Posterior vena cava (tissue), 2 donors: ENCODE data around the gene ARL4C. TPM values are rescaled to one million over a fixed set of nuclear protein-coding genes. Genes with fewer than 3 reads are reported as not detected.

Experiments used
- DNase-seq: peaks from one replicate; pipeline ENCODE4 v3.0.0-alpha.2; 2020; ENCODE audit warnings: low spot score
- intact Hi-C, 2 donors: fragments of 100-400 bp; cut with DNase I; formaldehyde crosslinking; loops; one replicate each; pipeline versions ENCODE4 v1.14.1 to v1.14.2; 2022 to 2023
- total RNA-seq, 2 donors: library from RNA; stranded (reverse); fragmentation: NEBNext Ultra II Directional; extraction: Animal tissue kit (Norgen Biotek cat#: 25700); gene quantifications; one replicate each; pipeline ENCODE4 v1.2.1, GENCODE V29; 2021
- donor health status: DM: yes; HTN: yes; CAD: no.
- donor health status: DM: yes; HTN: yes; CAD: no.

Gene ARL4C
- total RNA-seq, 2 donors from 2014 or later: 12.5 to 13.0 TPM

DNA sequence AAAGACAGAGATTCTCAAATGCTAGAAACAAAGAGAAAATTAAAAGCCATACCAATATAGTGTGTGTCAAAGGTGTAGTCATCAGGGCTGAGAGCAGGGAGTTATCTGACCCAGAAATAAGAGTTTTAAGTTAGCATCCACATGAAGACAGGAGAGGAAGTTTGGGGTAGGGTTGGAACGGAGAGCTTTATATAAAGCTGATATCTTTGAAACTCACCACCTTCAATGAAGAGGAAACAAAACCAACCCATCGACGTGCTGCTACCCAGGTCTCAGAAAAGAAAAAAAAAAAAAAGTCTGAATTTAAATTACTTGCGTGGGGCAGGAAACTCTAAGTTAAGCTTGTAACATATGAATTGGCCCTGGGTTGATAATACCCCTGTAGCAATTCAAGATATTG lies 42.4 kb downstream of the ARL4C start:
- DNase-seq: no peak
- intact Hi-C loops: no loop called here

DNA sequence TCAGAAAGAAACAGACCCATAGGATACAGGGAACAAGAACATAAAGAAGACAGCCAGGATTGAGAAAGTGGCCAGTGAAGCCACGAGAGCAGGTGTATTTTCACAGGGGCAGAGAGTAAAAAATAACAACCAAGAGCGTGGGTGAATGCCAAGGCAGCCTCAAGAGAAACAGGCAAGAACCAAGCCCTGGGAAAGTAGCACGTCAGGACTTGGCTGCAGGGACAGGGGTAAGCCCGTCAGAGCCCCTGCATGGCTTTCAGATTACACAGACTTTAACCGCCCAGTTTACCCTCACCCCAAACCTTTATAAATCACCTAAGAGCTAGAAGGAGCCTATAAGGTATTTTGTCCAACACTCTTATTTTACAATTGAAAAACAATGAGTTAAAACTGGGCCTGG lies 43.7 kb downstream of the ARL4C start:
- no peak for DNase-seq

DNA sequence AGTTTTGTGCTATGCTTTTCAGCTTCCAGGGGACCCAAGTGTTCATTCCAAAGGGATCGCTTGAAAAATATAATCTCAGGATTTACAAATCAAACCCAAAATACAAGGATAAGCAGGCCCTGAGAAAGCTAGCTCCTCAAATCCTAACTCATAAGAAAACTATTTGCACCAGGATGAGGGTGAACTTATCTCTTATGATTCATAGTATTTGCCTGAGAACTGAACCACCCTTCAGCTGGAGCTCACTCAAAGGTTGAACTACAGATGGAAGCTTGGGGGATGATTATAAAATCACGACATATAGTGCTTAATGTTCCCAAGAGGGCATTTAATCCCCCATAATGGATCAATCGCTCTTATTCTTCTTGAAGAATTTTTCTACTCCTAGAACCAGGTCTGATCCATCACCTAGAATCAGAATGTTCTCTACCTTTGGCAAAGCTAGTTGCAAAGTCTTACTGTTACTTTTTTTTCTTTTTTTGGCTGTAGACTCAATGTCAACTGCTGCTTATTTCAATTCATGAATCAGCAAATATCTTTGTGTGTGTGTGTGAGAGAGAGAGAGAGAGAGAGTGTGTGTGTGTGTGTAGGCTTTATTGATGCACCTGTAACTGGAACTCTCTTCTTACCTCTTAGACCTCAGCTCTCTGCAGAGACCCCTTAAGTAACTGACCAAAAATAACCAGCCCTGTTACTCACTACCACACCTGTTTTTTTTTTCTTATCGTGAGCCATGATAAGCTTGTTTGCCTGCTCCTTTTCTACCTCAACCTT lies 44.8 kb downstream of the ARL4C start:
- intact Hi-C loops: no loop called here
- DNase-seq: no peak

More for the DNA sequence above, 43.7 kb downstream of the ARL4C start:
- intact Hi-C loops: no loop called here

DNA sequence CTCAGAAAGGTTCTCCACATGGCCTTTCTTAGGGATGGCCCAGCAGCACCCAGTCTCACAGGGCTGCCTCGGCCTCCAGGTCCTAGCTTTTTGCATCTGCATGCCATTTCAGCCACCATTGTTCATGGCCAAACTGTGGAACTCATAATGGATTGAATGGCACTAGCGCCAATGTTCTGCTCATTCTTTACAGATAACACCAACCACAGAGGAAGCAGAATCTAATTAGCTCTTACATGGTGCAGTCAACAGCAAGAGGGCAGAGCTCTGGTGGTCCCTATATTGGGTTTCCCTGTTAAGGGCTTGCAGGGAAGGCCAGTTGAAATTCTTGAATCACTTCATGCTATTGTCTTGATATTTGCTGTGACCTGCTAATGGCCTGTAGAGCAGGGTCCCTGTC lies 45.6 kb downstream of the ARL4C start:
- no peak for DNase-seq
- intact Hi-C loops: no loop called here

DNA sequence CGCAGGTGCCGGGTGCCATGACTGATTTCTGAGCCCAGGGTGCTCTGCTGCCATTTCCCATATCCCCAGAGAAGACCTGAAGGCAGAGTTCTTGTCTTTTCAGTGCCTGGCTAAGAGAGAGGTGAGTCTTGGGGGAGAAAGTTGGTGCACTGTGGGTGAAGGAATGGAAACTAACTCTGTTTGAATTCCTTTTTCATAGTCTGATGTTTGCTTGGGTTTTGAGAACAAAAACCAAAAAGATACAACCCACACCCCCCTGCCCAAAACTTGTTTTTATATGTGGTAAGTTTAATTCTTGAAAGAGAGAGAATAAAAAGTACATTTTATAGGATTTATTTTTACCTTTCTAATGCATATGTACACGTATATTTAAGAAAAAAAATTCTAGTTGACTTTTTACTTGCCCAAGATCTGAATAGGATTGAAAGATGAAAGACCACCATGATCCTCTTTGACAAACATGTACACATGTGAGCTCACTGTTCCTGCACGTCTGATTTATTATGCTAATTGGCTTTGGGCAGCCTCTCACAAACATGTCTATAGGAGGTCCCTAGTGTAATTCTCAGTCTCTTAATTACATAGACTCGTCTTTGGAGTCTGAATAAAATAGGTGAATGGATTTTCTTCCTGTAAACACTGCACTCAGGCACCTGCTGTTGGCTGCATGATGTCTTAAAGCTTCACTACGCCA lies 46.3 kb downstream of the ARL4C start:
- DNase-seq: no peak
- intact Hi-C loops: no loop called here

DNA sequence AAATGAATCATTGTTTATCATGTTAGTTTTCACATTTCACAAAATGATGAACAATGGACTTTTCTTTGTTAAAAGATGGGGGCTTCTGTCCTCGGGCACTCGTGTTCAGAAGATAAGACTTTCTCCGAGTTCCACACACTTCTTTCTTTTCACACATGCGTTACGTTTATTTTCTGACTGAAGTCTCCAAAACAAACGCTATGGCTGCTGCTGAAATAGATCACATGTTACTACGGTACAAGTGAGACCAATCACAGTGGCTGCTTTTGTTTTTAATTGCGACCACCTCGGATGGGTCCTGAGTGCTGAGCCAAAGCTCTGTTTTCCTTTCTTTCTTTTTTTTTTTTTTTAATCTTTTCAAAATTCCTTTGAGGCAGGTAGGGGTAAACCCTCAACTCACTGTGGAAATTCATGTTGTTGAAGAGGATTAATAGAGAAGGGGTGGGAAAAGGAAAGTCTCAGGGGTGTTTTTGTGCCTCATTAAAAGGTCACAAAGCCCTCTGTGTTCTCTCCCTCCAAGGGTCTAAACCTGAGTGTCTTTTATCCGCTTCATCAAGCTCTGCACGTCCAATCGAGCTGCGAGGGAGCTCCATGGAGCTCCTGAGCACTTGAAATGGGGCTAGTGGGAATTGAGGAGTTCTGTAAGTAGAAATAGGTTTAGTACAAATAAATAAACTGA lies 48.2 kb downstream of the ARL4C start:
- DNase-seq: no peak

DNA sequence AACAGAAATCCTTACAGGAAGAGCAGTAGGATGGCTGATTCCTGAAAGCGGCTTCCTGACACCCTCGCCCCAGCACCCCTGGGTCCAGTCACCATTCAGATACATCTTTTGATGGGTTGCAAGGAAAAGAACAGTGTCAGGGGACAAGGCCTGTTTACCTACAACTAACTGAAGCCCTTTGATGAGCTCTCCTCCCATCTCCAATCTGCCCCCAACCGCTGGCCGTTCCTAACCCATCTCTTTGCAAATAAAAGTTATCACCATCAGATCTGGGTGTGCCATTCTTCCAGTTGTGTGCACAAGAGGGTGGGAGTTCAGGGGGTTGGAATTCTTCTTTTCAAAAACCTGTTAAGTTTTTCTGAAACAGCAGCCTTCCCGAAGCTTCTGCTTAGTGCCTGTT lies 48.9 kb downstream of the ARL4C start:
- intact Hi-C loops: loop anchor here in 1 of 2 donors (5.0 to 10.0 kb wide), 2 partner anchors 47 to 1624 kb away; partner anchors contain the start of gene ARL4C

More for the DNA sequence above, 48.2 kb downstream of the ARL4C start:
- intact Hi-C loops: loop anchor here in 1 of 2 donors (5.0 to 10.0 kb wide), 2 partner anchors 46 to 1624 kb away; partner anchors contain the start of gene ARL4C

DNA sequence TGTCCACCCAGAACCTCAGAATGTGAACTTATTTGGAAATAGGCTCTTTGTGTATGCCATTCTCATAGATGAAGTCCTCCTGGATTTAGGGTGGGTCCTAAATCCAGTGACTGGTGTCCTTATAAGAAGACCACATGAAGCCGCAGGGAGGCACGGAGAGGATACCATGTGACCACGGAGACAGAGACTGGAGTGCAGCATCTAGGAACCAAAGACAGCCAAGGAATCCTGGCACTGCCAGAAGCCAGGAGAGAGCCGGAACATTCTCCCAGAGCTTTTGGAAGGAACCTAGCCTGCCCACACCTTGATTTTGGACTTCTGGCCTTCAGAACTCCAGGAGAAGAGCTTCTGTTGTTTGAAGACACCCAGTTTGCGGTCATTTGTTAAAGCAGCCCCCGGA lies 49.7 kb downstream of the ARL4C start:
- DNase-seq: no peak
- intact Hi-C loops: loop anchor here in 1 of 2 donors (5.0 to 10.0 kb wide), 2 partner anchors 48 to 1625 kb away; partner anchors contain the start of gene ARL4C

More for the DNA sequence above, 48.9 kb downstream of the ARL4C start:
- DNase-seq: no peak

DNA sequence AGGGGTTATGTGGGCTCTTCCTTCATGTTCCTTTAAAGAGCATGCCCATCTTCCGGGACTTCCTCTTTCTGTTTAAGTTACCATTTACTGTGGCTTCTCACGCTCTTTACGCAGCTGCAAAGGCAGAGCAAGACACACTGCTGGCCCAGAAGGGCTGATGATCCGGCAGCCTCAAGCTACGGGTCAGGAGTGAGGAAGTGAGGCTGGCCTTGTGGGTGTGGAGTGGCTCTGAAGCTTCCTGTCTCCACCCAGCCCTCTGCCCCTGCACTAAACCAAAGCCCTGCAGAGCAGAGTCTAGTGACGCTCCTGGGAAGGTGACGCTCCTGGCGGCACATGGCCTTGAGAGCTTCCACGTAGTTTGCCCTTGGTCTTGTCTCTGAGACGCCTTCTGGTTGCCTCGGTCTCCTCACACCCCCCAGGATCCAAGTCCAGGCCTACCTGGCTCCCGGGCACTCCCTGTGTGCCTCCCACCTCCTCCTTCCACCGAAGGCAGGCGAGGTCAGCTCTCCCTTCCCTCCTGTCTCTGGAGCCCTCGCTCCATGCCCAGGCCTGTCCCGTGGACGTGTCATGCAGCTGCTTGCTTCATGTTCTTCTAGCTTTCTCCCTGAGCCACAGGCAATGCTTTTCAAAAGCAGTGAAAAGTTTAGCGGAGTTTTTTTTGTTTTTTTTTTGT lies 50.3 kb downstream of the ARL4C start:
- intact Hi-C loops: loop anchor here in 1 of 2 donors (5.0 to 10.0 kb wide), 2 partner anchors 48 to 1626 kb away; partner anchors contain the start of gene ARL4C
- peak; percentile 90 for DNase-seq

DNA sequence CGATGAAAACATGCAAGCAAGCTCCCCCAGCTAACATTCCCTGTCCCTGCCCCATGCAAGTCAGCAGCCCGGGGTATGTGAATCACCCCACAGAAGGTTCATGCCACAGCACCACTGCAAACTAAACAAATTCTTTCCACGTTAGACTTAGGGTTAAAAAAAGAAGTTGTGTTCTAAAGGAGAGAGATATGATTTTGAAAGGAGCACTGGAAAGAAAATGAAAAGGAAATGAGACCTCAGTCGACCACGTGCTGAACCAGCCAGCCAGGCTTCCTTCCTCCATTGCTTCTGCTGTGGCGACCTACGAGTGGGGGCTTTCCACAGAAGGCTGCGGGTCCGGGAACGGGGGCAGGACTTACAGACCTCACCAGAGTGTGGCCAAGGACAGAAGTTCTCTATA lies 52.0 kb downstream of the ARL4C start:
- DNase-seq: no peak
- intact Hi-C loops: loop anchor here in 1 of 2 donors (5.0 to 10.0 kb wide), 2 partner anchors 50 to 1627 kb away; partner anchors contain the start of gene ARL4C

DNA sequence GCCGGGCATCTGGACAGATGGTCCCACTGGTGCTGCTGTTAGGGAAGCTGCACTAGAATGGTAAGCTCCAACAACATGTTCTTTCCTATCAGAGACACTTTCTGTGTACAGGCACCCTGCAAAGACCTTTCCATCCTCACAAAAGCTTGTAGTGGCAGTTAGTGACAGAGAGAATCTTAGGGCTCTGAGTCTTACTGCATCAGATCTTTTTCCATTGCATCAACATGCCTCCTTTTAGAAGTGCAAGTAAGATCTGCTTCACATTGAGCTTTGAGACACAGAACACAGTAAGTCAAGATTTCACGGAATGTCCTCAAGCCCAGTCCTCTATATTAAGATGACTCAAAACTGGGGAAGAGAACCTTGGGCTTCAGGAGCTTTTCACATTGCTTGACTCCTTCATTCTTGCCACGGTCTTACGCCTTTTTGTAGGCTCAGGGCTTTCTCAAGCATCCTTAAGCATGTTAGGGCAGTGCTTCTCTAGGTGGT lies 52.6 kb downstream of the ARL4C start:
- intact Hi-C loops: loop anchor here in 1 of 2 donors (10.0 kb wide), 1 partner anchor 51 kb away; the partner anchor contains the start of gene ARL4C

More for the DNA sequence above, 52.6 kb downstream of the ARL4C start:
- DNase-seq: no peak
